HepG2 (cell line): ENCODE data around the gene IL21R. TPM values are rescaled to one million over a fixed set of nuclear protein-coding genes. Genes with fewer than 3 reads are reported as not detected.

ENCODE experiments used
- NFAT5 ChIP-seq: sonication (generic); formaldehyde crosslinking; IDR thresholded peaks from 2 replicates; pipeline ENCODE4 v1.4.0; 2020; ENCODE audit warnings: missing genetic modification reagents
- ZNF281 ChIP-seq: sonication (generic); formaldehyde crosslinking; IDR thresholded peaks from 2 replicates; pipeline ENCODE4 v1.4.0; 2020; ENCODE audit warnings: missing genetic modification reagents, borderline replicate concordance
- ZNF282 ChIP-seq: fragments of 450-650 bp; IDR thresholded peaks from 2 replicates; pipeline ENCODE4 v1.6.1; 2018; ENCODE audit not compliant: partially characterized antibody
- polyA plus RNA-seq, 8 experiments: library from polyadenylated mRNA; depleted of rRNA in 3 of 8; stranded (reverse) in 7 of 8; unstranded in 1 of 8; fragments of >200 nt; fragmentation: Illumina TruSeq in 4 of 8; extraction: Trizol in 4 of 8; gene quantifications; 2 replicates each; pipeline versions ENCODE4 v1.2.1 to v1.2.3, GENCODE V29; 2011 to 2016; ENCODE audit warnings: low read depth in 4 of 8, missing spikeins in 1 of 8, mixed read lengths in 1 of 8; ENCODE audit not compliant: insufficient read depth in 1 of 8
- total RNA-seq, 5 experiments: library from RNA; depleted of rRNA; stranded (reverse); fragments of >200 nt; fragmentation: Illumina TruSeq; extraction: Trizol; gene quantifications; 2 replicates each; pipeline ENCODE4 v1.2.3, GENCODE V29; 2016; ENCODE audit warnings: low read depth in 1 of 5

The IL21R gene
- total and polyA plus RNA-seq, 2 of the 13 experiments (the other 11 are each of a cell fraction or from before 2014, with no cell fraction given), result 0.49 to 0.64 TPM

- no peak for TF ChIP-seq NFAT5
- no peak for TF ChIP-seq ZNF281 (CRISPR knock-in tag)
- no peak for TF ChIP-seq ZNF282
Measured at GRCh38 chr16:27448532-27449433, 46.8 kb downstream of the IL21R start (continued).
